ENCODE data around the gene KLHL36.
"Not testable (repeated sequence)": the region's sequence is repeated elsewhere in the genome, so short reads cannot be mapped to it uniquely, and the experiment has no call there.

The KLHL36 gene

GRCh38 chr16:84672276-84673202 is 24.2 kb downstream of the KLHL36 start:
- DNase-seq (ENCODE audit: low read depth in 2 of 2) = peak; percentile 79 to 82

GRCh38 chr16:84673203-84673535 is 24.9 kb downstream of the KLHL36 start:
- no peak for DNase-seq (ENCODE audit: low read depth in 2 of 2)

GRCh38 chr16:84673561-84673960 is 25.2 kb downstream of the KLHL36 start:
- no peak for DNase-seq (ENCODE audit: low read depth in 2 of 2)

- no peak for DNase-seq (ENCODE audit: low read depth in 2 of 2)
These were observed 27.1 kb downstream of the KLHL36 start for GRCh38 chr16:84675423-84675822.

GRCh38 chr16:84675884-84676283 is 27.6 kb downstream of the KLHL36 start:
- no peak for DNase-seq (ENCODE audit: low read depth in 2 of 2)

GRCh38 chr16:84677017-84677803 is 28.9 kb downstream of the KLHL36 start:
- no peak for DNase-seq (ENCODE audit: low read depth in 2 of 2)

- no peak for DNase-seq (ENCODE audit: low read depth in 2 of 2)
These were observed 29.5 kb downstream of the KLHL36 start for GRCh38 chr16:84677849-84678248.

GRCh38 chr16:84678541-84678940 is 30.2 kb downstream of the KLHL36 start:
- no peak for DNase-seq (ENCODE audit: low read depth in 2 of 2)

- no peak for DNase-seq (ENCODE audit: low read depth in 2 of 2)
These were observed 32.0 kb downstream of the KLHL36 start for GRCh38 chr16:84680165-84680842.

GRCh38 chr16:84680843-84681629 is 32.7 kb downstream of the KLHL36 start:
- no peak for DNase-seq (ENCODE audit: low read depth in 2 of 2)

GRCh38 chr16:84683691-84684591 is 35.6 kb downstream of the KLHL36 start:
- no peak for DNase-seq (ENCODE audit: low read depth in 2 of 2)

- DNase-seq (ENCODE audit: low read depth in 2 of 2) = no peak
These were observed 36.3 kb downstream of the KLHL36 start for GRCh38 chr16:84684592-84684965.

- no peak for DNase-seq (ENCODE audit: low read depth in 2 of 2)
These were observed 36.9 kb downstream of the KLHL36 start for GRCh38 chr16:84685210-84685609.

GRCh38 chr16:84686707-84687298 is 38.5 kb downstream of the KLHL36 start:
- no peak for DNase-seq (ENCODE audit: low read depth in 2 of 2)

- no peak for DNase-seq (ENCODE audit: low read depth in 2 of 2)
These were observed 39.4 kb downstream of the KLHL36 start for GRCh38 chr16:84687715-84688114.

GRCh38 chr16:84688163-84688562 is 39.9 kb downstream of the KLHL36 start:
- DNase-seq (ENCODE audit: low read depth in 2 of 2) = not testable (repeated sequence)

- DNase-seq (ENCODE audit: low read depth in 2 of 2) = no peak
These were observed 40.8 kb downstream of the KLHL36 start for GRCh38 chr16:84689111-84689510.

- DNase-seq (ENCODE audit: low read depth in 2 of 2) = no peak
These were observed 41.9 kb downstream of the KLHL36 start for GRCh38 chr16:84690088-84690819.

- DNase-seq (ENCODE audit: low read depth in 2 of 2) = no peak
These were observed 44.3 kb downstream of the KLHL36 start for GRCh38 chr16:84692451-84693214.

All from activated CD4-positive, alpha-beta T cell treated with anti-CD3 and anti-CD28 coated beads for 24 hours (primary cell).